Eye (tissue), 1 donor: ENCODE measurements around the gene MACROD2.

Experiments
- DNase-seq: peaks from one replicate; pipeline ENCODE4 v3.0.0-alpha.2; 2015

MACROD2 gene

GRCh38 chr20:15674253-15675060 is 1679.1 kb downstream of the MACROD2 start:
- DNase-seq: peak; percentile 12

- DNase-seq: no peak
These were observed 1679.8 kb downstream of the MACROD2 start for GRCh38 chr20:15675061-15675514.

- DNase-seq: peak; percentile 3
These were observed 1680.6 kb downstream of the MACROD2 start for GRCh38 chr20:15675813-15676484.

- DNase-seq: no peak
These were observed 1681.5 kb downstream of the MACROD2 start for GRCh38 chr20:15676815-15677214.

- DNase-seq: no peak
These were observed 1687.4 kb downstream of the MACROD2 start for GRCh38 chr20:15682690-15683089.

- DNase-seq: no peak
These were observed 1697.3 kb downstream of the MACROD2 start for GRCh38 chr20:15692570-15692969.

- no peak for DNase-seq
These were observed 1704.3 kb downstream of the MACROD2 start for GRCh38 chr20:15699431-15700146.

- peak; percentile 30 for DNase-seq
These were observed 1704.9 kb downstream of the MACROD2 start for GRCh38 chr20:15700147-15700765.

- peak; percentile 11 for DNase-seq
These were observed 1706.8 kb downstream of the MACROD2 start for GRCh38 chr20:15702161-15702560.

GRCh38 chr20:15703171-15703911 is 1708.0 kb downstream of the MACROD2 start:
- no peak for DNase-seq

GRCh38 chr20:15705975-15706374 is 1710.7 kb downstream of the MACROD2 start:
- DNase-seq: no peak

GRCh38 chr20:15706719-15707118 is 1711.4 kb downstream of the MACROD2 start:
- no peak for DNase-seq

GRCh38 chr20:15708984-15709598 is 1713.8 kb downstream of the MACROD2 start:
- no peak for DNase-seq

- no peak for DNase-seq
These were observed 1715.3 kb downstream of the MACROD2 start for GRCh38 chr20:15710636-15711035.

GRCh38 chr20:15711177-15711576 is 1715.9 kb downstream of the MACROD2 start:
- DNase-seq: no peak

- no peak for DNase-seq
These were observed 1720.9 kb downstream of the MACROD2 start for GRCh38 chr20:15716256-15716655.

GRCh38 chr20:15726416-15726815 is 1731.1 kb downstream of the MACROD2 start:
- no peak for DNase-seq

GRCh38 chr20:15734052-15734451 is 1738.7 kb downstream of the MACROD2 start:
- DNase-seq: no peak

GRCh38 chr20:15739035-15739434 is 1743.7 kb downstream of the MACROD2 start:
- DNase-seq: no peak

GRCh38 chr20:15740046-15740775 is 1744.9 kb downstream of the MACROD2 start:
- DNase-seq: no peak

- no peak for DNase-seq
These were observed 1746.8 kb downstream of the MACROD2 start for GRCh38 chr20:15742087-15742486.
